RPMI8226 (cell line): Measurements from ENCODE around the gene EML3.
"Not testable (repeated sequence)": the region's sequence is repeated elsewhere in the genome, so short reads cannot be mapped to it uniquely, and the experiment has no call there.

Source experiments
- DNase-seq: peaks from one replicate; pipeline ENCODE4 v3.0.0-alpha.2; 2015

The EML3 gene

DNA sequence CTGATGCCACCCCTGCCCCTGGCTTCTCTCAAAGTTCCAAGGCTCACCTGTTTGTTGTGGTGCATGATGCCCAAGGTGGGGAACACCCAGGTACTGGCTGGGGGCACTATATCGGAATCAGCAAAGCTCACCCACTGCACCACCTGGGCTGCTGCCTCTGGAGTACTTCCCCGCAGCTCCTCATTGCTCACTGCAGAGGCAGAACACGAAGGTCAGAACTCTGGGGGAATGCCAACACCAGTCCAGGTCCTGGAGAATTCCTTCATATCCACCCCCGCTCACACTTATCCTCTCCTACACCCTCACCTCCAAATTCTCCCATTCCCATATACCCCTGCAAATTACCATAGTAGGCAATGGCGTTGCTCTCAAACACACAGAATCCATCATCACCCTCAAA lies 41.1 kb downstream of the EML3 start:
- DNase-seq, result not testable (repeated sequence)

DNA sequence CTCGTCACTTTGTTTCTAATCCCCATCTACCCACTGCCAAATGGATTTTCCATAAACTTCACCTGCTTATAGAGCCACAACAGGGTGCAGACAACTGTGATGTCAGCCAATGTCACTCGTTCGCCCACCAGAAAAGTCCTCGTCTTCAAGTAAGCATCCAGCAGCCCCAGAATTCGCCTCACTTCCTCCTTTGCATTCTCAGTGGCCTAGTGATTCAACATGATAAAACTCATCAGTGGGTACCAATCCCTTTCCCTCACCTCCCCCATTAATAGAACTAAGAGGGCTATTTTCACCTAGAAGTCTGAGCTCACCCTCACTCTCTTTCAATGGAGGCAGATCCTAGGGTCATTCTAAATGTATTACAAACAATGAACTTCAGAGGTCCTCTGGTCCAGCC lies 41.7 kb downstream of the EML3 start:
- not testable (repeated sequence) for DNase-seq

DNA sequence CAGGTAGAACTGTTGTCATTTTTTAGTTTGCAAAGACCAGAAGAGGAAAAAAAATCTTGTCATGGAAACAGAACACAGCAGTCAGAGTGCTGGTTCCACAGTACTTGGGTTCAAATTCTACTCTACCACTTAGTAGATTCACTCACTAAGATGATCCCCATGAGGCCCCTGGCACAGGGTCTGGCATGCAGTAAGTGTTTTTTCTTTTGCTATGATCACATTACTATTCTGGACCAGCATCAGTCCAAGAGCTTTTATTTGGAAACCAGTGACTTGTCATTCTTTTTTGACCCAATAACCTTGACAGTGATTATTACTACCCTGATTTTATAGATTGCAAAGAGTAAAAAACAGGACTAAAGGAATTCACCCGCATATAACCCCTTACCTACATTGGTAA lies 43.0 kb downstream of the EML3 start:
- DNase-seq, result no peak

- DNase-seq, result no peak
Measured at GRCh38 chr11:62567018-62567633, 45.4 kb downstream of the EML3 start.

DNA sequence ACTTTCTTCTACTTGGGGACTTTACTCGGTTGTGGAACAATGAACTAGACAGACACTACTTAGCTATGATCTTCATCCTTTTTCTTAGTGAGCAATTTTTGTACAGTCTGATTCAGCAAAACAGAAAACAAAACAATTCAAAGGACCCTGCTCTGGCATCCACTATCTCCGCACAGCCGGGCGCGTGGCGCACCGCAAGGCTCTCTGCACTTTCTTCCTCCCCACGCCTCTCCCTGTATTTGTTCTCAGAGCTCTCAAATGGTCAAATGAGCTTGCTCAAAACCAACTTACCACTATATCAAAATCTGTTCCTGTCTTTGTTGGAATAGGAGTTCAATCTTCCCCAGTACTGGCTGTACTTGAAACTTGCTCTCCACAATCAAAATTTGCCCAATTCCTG lies 46.3 kb downstream of the EML3 start:
- DNase-seq, result no peak

DNA sequence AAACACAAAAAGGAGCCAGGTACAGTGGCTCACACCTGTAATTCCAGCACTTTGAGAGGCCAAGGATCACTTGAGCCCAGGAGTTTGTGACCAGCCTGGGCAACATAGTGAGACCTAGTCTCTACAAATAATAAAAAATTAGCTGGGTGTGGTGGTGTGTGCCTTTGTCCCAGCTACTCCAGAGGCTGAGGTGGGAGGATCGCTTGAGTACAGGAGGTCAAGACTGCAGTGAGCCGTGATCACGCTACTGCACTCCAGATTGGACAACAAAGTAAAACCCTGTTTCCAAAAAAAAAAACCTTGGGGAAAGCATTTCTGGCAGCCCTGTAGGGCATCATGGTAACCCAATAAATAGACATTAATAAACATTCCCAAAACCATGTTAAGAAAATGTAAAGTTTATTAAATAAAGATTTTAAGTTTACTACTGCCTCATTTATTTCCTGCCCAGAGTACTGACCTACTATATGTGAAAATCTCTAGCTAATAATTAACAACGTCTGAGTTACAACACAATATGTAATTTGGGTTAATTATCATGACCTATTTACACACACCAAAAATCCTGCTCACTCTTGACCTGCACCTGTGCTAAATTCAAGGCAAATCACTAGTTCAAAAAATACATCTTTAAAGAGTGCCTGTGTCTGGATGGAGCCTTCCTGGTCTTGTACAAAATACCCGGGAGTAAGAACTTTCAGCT lies 47.3 kb downstream of the EML3 start:
- no peak for DNase-seq

- not testable (repeated sequence) for DNase-seq
Measured at GRCh38 chr11:62561677-62562230, 50.8 kb downstream of the EML3 start.

DNA sequence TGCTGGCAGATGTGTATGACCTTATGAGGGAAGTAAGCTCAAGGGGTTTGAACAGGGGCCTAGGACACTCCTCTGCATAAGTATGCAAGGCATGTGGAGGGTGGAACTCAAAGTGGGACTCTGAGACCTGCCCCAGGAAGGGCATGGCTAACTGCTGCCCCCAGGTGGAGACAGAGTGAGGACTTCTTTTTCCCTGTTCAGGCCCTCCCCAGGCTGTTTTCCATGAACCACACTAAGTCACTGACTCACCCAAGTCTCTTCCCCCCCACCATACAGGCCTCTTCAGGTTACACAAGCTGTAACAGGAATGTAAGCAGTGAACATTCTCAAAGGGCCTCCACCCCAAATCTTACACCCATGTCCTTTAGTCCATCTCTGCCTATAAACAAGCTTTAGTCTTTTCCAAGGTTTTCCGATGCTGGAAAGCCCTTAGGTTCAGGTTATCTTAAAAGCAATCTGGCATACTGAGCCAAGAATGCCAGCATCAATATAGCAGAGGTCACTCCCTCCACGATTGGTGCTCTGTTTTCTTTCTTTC lies 51.9 kb downstream of the EML3 start:
- DNase-seq, result peak; percentile 88

GRCh38 chr11:62559626-62560025 lies 52.9 kb downstream of the EML3 start:
- DNase-seq, result not testable (repeated sequence)

GRCh38 chr11:62559204-62559603 lies 53.4 kb downstream of the EML3 start:
- no peak for DNase-seq

DNA sequence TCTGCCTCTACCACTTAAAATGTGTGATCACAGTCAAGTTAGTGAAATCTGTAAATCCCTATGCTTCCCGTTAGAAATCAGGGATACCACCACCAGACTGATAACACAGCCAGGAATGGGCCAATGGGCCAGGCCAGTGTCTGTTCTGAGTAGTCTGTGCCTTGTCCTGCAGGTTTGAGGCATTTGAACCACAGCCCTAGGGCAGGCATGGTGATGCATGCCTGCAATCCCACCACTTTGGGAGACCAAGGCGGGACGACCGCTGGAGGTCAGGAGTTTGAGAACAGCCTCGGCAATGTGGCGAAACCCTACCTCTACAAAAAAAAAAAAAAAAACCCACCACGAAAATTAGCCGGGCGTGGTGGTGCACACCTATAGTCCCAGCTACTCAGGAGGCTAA lies 53.9 kb downstream of the EML3 start:
- no peak for DNase-seq

GRCh38 chr11:62556875-62557631 lies 55.5 kb downstream of the EML3 start:
- peak; percentile 94 for DNase-seq

DNA sequence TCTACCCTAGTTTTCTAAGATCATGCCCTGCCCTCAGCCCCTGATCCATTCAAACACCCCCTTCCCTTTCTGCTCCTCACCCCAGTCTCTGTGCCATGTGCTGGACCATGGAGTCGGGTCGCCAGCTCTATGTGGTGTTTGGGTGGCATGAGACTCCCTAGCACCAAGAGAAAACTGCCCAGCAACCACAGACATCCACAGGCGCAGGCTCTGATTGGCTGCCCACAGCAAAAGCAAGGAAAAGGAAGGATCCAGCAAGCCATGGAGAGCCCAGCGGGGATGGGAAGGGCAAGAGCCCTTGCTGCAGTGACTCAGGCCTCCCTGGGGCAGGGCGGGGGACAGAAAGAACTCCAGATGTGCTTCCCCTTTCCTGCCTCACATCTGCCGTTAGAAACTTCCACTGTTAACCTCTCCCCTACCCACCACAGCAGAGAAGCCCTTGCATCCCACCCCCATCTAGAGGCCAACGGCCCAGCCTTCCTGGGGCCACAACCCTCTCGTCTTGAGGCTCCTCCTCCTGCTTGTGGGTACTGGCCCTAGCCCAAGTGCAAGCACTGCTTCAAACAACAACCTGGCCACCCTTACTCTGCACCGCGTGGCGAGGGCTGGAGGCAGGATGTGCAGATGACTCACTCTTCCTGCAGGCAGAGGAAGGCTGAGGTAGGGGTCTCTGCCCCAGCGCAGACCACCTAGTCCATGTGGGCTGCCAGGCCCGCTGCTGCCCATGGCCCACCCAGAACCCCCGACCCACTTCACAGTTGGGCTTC lies 56.3 kb downstream of the EML3 start:
- DNase-seq, result peak; percentile 99

GRCh38 chr11:62555464-62556107 lies 57.0 kb downstream of the EML3 start:
- DNase-seq, result peak; percentile 97

DNA sequence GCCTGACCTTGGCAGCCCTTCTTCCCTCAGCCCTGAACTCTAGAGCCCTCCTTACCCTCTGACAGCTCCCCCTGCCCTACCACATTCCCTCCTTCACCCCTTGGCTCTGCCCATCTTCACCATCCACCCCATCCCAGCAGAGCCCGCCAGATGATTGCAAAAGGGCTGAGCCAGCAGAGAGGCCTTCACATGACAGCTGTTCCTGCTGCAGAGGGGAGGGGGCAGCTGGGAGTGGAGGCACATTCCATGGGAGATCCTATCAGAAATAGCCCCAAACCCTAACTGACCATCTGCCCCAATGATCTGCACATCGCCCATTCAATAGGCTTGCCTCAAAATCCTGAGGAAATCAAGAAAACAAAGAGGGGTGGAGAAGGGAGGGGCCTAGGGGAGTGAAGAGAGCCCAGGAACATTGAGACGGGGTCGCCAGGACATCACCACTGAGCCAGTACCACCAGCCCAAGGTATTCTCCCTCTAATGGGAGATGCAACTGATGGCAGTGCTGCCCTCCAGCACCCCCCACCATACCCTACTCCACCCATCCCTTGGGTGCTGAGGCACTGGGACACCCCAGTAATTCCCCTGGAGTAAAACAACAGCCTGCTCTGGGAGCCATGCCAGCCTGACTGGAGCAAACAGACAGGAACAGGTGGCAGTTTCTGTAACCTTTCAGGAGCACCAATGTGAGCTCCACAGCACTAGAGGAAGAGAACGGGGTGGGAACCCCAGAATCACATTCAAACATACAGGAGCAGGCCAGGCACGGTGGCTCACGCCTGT lies 58.0 kb downstream of the EML3 start:
- DNase-seq, result peak; percentile 80

DNA sequence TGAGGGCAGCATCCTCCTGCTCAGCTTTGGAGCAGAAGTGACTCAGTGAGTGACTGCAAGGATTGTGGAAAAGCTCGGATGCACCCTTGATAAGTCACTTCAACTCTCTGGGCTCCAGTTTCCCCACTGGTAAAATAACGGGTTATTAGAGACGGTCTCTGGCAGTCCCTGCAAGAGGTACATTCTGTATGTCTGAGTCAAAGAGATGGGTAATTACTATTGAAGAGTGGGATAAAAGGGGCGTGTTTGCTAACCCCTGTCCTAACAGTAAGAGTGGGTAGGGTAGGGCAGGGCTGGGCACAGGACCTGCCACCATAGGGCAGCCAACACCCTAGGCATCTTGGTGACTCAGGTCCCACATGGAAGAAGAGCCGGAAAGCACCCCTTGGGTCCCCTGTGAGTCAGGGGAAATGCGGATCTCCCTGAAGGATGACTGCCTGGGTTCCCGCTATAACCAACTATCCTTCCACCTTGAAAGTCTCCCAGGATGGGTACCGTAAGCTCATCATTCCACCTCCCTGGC lies 58.7 kb downstream of the EML3 start:
- DNase-seq, result no peak

- DNase-seq, result peak; percentile 96
Measured at GRCh38 chr11:62553080-62553838, 59.3 kb downstream of the EML3 start.

- DNase-seq, result peak; percentile 47
Measured at GRCh38 chr11:62552485-62553079, 60.0 kb downstream of the EML3 start.
